HepG2 (cell line): Measurements from ENCODE around the gene SRBD1. TPM values are rescaled to one million over a fixed set of nuclear protein-coding genes. Genes with fewer than 3 reads are reported as not detected.

ENCODE experiments used
- ATAC-seq: fragments of 200-7000 bp; cut with Tn5 transposase; 3 replicates; pipeline ENCODE4 v1.9.1; 2020; ENCODE audit warnings: mild to moderate bottlenecking, moderate library complexity
- BruUV-seq: library from RNA; stranded (reverse); fragments of 400-500 nt; replicated peaks from 2 replicates; lab custom pipeline; 2021; lab: Mats Ljungman, UMichigan
- CTCF ChIA-PET: fragments of 300-600 bp; formaldehyde crosslinking; extraction: SDS; loops from one replicate; lab custom pipeline; 2021; ENCODE audit warnings: low total read pairs, inconsistent platforms, low intra/inter-chr PET ratio; lab: Yijun Ruan, JAX
- POLR2A ChIA-PET: fragments of 350-600 bp; sonication (Branson Sonifier 250); formaldehyde crosslinking; loops from one replicate; lab custom pipeline; 2020; ENCODE audit warnings: antibody characterized with exemption, inconsistent platforms; lab: Yijun Ruan, JAX
- DNase-seq: peaks from one replicate; pipeline ENCODE4 v3.0.0-alpha.2; 2015; ENCODE audit warnings: low spot score
- FAIRE-seq: peaks from 3 replicates; lab custom pipeline; 2011; peaks lifted over from hg19 to GRCh38; lab: Jason Lieb, UNC
- H2AFZ ChIP-seq: one replicate; pipeline ENCODE4 v1.6.1; 2011; ENCODE audit warnings: low read length, inconsistent platforms
- H3K27ac ChIP-seq: fragments of 300-600 bp; 3 replicates; pipeline ENCODE4 v1.8.0; 2011; ENCODE audit warnings: mixed run types, mild to moderate bottlenecking, mixed read lengths, low read length, inconsistent platforms; ENCODE audit not compliant: insufficient read depth; ENCODE audit errors: extremely low read length
- H3K27me3 ChIP-seq, 2 experiments: fragments of 200-600 bp in 1 of 2; 2 replicates in 1 of 2; 3 replicates in 1 of 2; pipeline versions ENCODE4 v1.6.0 to v1.8.0; 2011; ENCODE audit warnings: low read length in 2 of 2, mild to moderate bottlenecking in 2 of 2, moderate library complexity in 2 of 2, inconsistent platforms in 1 of 2; ENCODE audit not compliant: insufficient read depth in 2 of 2, control insufficient read depth in 1 of 2
- H3K36me3 ChIP-seq, 2 experiments: fragments of 200-600 bp in 1 of 2; replicated peaks in 1 of 2; 2 replicates in 1 of 2; 3 replicates in 1 of 2; pipeline versions ENCODE4 v1.5.1 to v1.8.0; 2011; ENCODE audit warnings: low read length in 2 of 2, inconsistent platforms in 1 of 2; ENCODE audit not compliant: insufficient read depth in 2 of 2, control insufficient read depth in 1 of 2
- H3K4me1 ChIP-seq: 2 replicates; pipeline ENCODE4 v1.5.1; 2012; ENCODE audit warnings: low read length, inconsistent platforms; ENCODE audit not compliant: insufficient read depth
- H3K4me2 ChIP-seq: 2 replicates; pipeline ENCODE4 v1.6.0; 2011; ENCODE audit warnings: low read depth, low read length, inconsistent platforms
- H3K4me3 ChIP-seq, 3 experiments: fragments of 200-600 bp in 1 of 3; sonication (generic), shearing (Covaris generic) in 1 of 3; replicated peaks in 1 of 3; 2 replicates each; pipeline ENCODE4 v1.5.1; 2011 to 2016; ENCODE audit warnings: low read length in 3 of 3, inconsistent platforms in 2 of 3, low read depth in 2 of 3, mild to moderate bottlenecking in 2 of 3, control low read depth in 1 of 3, mixed read lengths in 1 of 3; ENCODE audit not compliant: insufficient read depth in 1 of 3
- H3K79me2 ChIP-seq: one replicate; pipeline ENCODE4 v1.6.1; 2011; ENCODE audit warnings: low read length, inconsistent platforms; ENCODE audit not compliant: insufficient read depth
- H3K9ac ChIP-seq: 2 replicates; pipeline ENCODE4 v1.6.0; 2011; ENCODE audit warnings: mild to moderate bottlenecking, low read depth, low read length, inconsistent platforms; ENCODE audit not compliant: insufficient read depth
- H3K9me3 ChIP-seq: 2 replicates; pipeline ENCODE4 v1.5.1; 2012; ENCODE audit warnings: mild to moderate bottlenecking, low read length
- H4K20me1 ChIP-seq: 2 replicates; pipeline ENCODE4 v1.6.0; 2011; ENCODE audit warnings: inconsistent platforms, mild to moderate bottlenecking, low read length, moderate library complexity; ENCODE audit not compliant: insufficient read depth
- ARID4A ChIP-seq: sonication (generic); formaldehyde crosslinking; IDR thresholded peaks from 2 replicates; pipeline ENCODE4 v1.5.0; 2020; ENCODE audit warnings: mild to moderate bottlenecking, missing genetic modification reagents, borderline replicate concordance
- CHD2 ChIP-seq: IDR thresholded peaks from 2 replicates; pipeline ENCODE4 v1.6.1; 2011; ENCODE audit warnings: low read depth, low read length, improper control_type of control experiment
- ZBTB44 ChIP-seq: sonication (generic); formaldehyde crosslinking; IDR thresholded peaks from 2 replicates; pipeline ENCODE4 v1.4.0; 2020; ENCODE audit warnings: missing genetic modification reagents
- WGBS: methylation state at CpG from one replicate; pipeline ENCODE4 v1.1.6; 2017; ENCODE audit warnings: low lambda C conversion rate; 5-methylcytosine and 5-hydroxymethylcytosine counted together
- in situ Hi-C: cut with HindIII; loops from 2 replicates; pipeline ENCODE4 v1.10.0; 2017; ENCODE audit warnings: low pct_unique_long_range_greater_than_20kb; ENCODE audit not compliant: extremely low pct_ligation_motif_present
- intact Hi-C: fragments of 100-400 bp; cut with micrococcal nuclease; formaldehyde crosslinking; loops from one replicate; pipeline ENCODE4 v1.10.0; 2022; ENCODE audit not compliant: unreplicated experiment
- polyA plus RNA-seq, 8 experiments: library from polyadenylated mRNA; depleted of rRNA in 3 of 8; stranded (reverse) in 7 of 8; unstranded in 1 of 8; fragments of >200 nt; fragmentation: Illumina TruSeq in 4 of 8; extraction: Trizol in 4 of 8; gene quantifications; 2 replicates each; pipeline versions ENCODE4 v1.2.1 to v1.2.3, GENCODE V29; 2011 to 2016; ENCODE audit warnings: low read depth in 4 of 8, missing spikeins in 1 of 8, mixed read lengths in 1 of 8; ENCODE audit not compliant: insufficient read depth in 1 of 8
- total RNA-seq, 5 experiments: library from RNA; depleted of rRNA; stranded (reverse); fragments of >200 nt; fragmentation: Illumina TruSeq; extraction: Trizol; gene quantifications; 2 replicates each; pipeline ENCODE4 v1.2.3, GENCODE V29; 2016; ENCODE audit warnings: low read depth in 1 of 5
- TF ChIP-seq, protein P1 (sequence below): sonication (generic); formaldehyde crosslinking; IDR thresholded peaks from 2 replicates; pipeline ENCODE4 v1.4.0; 2020; ENCODE audit warnings: mild to moderate bottlenecking, missing genetic modification reagents

The SRBD1 gene
- total and polyA plus RNA-seq, 2 of the 13 experiments (the other 11 are each of a cell fraction or from before 2014, with no cell fraction given): 3.2 to 23.9 TPM

DNA sequence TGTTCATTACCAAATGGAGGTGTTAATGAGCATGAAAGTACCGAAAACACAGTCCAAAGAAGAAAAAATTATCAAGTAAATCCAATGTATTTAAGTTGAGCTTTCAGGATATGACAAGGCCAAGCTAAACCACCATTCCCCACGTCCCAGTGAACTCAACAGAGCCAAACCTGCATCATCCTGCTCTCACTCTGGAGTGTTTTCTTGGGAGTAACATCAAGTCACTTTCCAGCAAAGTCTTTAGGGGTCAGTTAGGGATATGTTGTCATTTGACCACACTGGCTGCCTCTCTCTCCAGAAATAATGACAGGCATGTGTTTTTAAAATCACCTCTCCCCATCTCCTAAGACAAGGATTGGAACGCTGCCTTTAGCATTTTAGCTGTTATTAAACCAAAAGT, 140.5 kb downstream of the SRBD1 start:
- Histone ChIP-seq H3K4me2 (no peak overlapping the region), H3K36me3 (no peaks in the 10 kb centered on the region), H3K79me2 (no peaks in the 10 kb centered on the region), H3K4me3 (no peak overlapping the region), H3K9me3 (no peaks in the 10 kb centered on the region), H4K20me1 (peaks cover 11% of the 10 kb centered on the region), H3K4me1 (peaks cover 26% of the 10 kb centered on the region), H3K27me3 (no peaks in the 10 kb centered on the region), H2AFZ (no peak overlapping the region), H3K9ac (no peak overlapping the region), H3K27ac (peak overlapping the region; percentile 66)
- CTCF ChIA-PET: no interaction called here
- intact Hi-C loops: loop anchor here (5.0 kb wide), 1 partner anchor 213 kb away; no protein-coding TSS in a partner anchor
- no TSS peak for BruUV-seq
- POLR2A ChIA-PET: no interaction called here
- 94% methylated on average over 3 of the region's 3 CpGs for WGBS
- FAIRE-seq (no peak), DNase-seq (no peak), ATAC-seq (no peak)
- in situ Hi-C loops: no loop called here
- TF ChIP-seq ZBTB44 (CRISPR knock-in tag): no peak
- no peak for TF ChIP-seq CHD2
- TF ChIP-seq, protein P1, sequence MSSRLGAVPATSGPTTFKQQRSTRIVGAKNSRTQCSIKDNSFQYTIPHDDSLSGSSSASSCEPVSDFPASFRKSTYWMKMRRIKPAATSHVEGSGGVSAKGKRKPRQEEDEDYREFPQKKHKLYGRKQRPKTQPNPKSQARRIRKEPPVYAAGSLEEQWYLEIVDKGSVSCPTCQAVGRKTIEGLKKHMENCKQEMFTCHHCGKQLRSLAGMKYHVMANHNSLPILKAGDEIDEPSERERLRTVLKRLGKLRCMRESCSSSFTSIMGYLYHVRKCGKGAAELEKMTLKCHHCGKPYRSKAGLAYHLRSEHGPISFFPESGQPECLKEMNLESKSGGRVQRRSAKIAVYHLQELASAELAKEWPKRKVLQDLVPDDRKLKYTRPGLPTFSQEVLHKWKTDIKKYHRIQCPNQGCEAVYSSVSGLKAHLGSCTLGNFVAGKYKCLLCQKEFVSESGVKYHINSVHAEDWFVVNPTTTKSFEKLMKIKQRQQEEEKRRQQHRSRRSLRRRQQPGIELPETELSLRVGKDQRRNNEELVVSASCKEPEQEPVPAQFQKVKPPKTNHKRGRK (CRISPR knock-in tag): no peak
- TF ChIP-seq ARID4A (CRISPR knock-in tag): no peak
